COLO829 (cell line): Measurements from ENCODE around the gene TNFRSF19.

Experiments
- DNase-seq: peaks from one replicate; pipeline ENCODE4 v3.0.0; 2012; ENCODE audit warnings: low spot score

The TNFRSF19 gene

DNA sequence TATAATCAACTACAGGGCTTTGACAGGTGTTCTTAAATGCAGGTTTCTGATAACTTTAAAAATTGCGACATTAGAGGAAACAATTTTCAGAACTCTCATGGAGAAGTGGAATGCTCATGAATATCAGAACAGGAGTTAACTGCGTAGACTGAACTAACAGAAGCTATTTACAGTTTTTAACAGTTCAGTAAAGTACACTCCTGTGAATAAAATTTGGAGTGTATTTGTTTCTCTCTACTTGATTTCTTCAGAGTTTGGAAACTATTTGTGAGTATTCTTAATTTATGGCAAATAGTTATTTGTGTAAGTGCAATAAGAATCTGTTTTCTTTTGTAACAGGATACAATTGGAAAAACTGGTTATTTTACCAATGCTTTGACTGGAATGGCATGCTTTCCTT lies 114.4 kb downstream of the TNFRSF19 start:
- DNase-seq: no peak

GRCh38 chr13:23685416-23685815 lies 115.2 kb downstream of the TNFRSF19 start:
- DNase-seq: no peak

GRCh38 chr13:23686948-23687347 lies 116.7 kb downstream of the TNFRSF19 start:
- DNase-seq: no peak

DNA sequence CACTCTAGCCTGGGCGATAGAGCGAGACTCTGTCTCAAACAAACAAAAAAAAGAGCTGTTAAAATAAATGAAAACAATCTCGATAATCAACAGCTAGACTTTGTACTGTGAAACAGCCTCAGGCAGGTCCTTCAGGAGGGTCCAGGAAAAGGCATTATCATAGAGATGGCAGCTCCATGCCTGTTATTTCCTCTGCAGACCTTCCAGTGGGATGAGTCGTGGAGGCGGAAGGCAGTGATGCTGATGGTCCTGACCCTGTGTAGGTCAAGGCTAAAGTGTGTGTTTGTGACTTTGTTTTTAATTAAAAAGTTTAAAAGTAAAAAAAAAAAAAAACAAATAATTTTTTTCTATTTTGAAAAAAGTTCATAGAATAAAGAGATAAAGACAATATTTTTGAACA lies 117.4 kb downstream of the TNFRSF19 start:
- no peak for DNase-seq

DNA sequence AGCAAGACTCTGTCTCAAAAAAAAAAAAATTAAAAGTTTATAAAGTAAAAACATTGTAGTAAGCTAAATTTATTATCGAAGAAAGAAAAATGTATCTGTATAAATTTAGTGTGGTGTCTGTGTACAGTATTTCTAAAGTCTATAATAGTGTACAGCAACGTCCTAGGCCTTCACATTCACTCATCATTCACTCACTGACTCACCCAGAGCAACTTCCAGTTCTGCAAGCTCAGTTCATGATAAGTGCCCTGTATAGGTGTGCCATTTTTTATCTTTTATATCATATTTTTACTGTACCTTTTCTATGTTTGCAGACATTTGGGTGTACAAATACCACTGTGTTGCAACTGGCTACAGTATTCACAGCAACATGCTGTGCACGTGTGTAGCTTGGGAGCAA lies 118.1 kb downstream of the TNFRSF19 start:
- DNase-seq: no peak

- no peak for DNase-seq
These were observed 120.5 kb downstream of the TNFRSF19 start for GRCh38 chr13:23690668-23691067.

- DNase-seq: no peak
These were observed 122.6 kb downstream of the TNFRSF19 start for GRCh38 chr13:23692816-23693215.

DNA sequence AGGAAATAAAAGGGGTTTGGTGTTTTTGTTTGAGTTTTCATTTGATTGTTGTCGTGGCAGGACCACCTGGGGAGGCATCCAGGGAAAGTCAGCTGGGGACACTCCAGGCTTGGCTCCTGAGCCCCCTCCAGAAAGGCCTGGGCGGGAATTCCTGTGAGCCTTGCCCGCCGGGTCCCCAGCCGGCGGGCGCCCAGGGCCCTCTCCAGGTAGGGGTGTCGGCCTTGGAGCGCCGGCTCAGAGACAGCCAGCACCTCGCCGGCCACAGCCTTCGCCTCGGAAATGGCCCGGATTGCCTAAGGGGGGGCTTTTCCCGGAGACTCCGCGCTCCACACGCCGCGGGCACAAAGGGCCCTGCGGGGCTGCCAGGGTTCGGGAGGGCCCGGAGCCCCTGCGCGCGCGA lies 125.0 kb downstream of the TNFRSF19 start:
- no peak for DNase-seq

DNA sequence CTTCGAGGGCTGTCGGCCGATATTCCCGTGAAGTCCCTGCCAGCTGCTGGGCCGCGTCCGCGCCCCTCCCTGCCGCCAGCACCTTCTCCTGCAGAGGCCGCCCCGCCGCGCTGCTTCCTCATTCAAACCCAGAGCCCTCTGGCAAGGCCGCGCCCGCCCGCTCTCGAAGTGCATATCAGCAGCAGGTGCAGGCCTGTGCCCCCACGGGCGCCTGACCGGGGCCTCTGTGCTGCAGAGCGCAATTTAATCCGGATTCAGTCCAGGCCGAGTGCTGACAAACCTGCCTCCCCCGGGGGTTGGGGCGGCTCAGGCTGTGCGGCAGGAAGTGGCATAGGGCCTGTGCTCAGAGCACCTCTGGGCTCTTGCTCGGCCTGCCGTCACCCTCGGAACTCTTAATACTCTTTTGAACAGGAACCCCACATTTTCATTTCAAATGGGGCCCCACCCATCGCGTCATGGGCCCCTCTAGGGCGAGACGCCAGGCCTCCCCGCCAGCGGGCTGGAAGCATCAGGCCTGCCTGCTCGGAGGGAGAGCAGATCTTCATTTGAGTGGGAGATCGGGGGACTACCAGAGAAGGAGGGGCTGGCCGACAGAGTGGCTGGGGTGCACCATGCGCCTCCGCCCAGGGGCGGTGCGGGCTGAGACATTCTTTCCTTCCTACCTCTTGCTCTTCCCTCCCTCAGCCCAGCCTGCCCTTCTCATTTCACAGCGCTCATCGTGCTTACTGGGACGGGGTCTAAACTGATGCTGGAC lies 125.7 kb downstream of the TNFRSF19 start:
- DNase-seq: no peak

GRCh38 chr13:23696610-23697009 lies 126.4 kb downstream of the TNFRSF19 start:
- no peak for DNase-seq

DNA sequence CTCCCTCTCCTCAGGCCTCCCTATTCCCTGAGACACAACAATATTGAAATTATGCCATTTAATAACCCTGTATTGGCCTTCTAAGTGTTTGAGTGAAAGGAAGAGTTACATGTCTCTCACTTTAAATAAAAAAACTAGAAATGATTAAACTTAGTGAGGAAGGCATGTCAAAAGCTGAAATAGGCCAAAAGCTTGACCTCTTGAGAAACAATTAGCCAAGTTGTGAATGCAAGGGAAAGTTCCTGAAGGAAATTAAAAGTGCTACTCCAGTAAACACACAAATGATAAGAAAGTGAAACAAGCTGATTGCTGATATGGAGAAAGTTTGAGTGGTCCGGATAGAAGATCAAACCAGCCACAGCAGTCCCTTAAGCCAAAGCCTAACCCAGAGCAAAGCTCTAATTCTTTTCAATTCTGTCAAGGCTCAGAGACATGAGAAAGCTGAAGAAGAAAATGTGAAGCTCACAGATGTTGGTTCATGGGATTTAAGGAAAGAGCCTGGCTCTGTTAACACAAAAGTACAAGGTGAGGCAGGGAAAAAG lies 127.6 kb downstream of the TNFRSF19 start:
- no peak for DNase-seq

DNA sequence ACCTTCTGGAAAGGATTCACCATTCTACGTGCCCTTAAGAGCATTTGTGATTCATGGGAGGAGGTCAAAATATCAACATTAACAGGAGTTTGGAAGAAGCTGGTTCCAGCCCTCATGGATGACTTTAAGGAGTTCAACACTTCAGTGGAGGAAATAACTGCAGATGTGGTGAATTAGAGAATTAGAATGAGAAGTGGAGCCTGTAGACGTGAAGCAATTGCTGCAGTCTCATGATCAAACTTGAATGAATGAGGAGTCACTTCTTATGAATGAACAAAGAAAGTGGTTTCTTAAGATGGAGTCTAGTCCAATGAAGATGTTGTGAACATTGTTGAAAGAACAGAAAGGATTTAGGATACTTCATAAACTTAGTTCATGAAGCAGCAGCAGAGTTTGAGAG lies 129.1 kb downstream of the TNFRSF19 start:
- DNase-seq: no peak

GRCh38 chr13:23701186-23701585 lies 131.0 kb downstream of the TNFRSF19 start:
- DNase-seq: no peak

GRCh38 chr13:23701636-23702035 lies 131.4 kb downstream of the TNFRSF19 start:
- no peak for DNase-seq

DNA sequence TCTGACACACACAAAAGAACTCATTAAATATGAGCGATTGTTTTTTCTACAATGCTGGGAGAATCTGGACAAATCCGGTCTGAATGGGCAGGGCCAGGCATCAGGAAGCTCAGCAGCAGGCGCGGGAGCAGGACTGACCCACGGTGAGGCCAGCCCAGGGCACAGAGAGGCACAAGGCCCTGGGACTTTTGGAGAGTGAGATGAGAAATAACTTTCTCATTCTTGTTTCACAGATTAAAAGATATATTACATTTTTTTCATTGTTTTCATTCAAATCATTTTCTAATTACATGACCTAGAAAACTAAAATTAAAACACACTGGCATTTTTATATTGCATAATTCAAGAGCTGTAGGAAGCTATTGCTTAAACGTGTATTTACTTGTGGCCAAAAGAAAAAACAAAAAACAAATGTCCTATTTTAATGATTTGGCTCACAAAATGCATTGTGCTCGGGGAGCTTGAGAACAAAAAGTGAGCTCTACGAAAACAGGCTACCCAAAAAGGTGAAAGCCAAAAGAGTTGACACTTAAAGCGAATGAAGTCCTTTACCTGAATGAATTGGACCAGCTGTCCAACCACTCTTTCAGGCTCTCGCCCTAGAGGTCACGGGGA lies 133.1 kb downstream of the TNFRSF19 start:
- no peak for DNase-seq

GRCh38 chr13:23705583-23705982 lies 135.4 kb downstream of the TNFRSF19 start:
- peak; percentile 17 for DNase-seq

- no peak for DNase-seq
These were observed 137.5 kb downstream of the TNFRSF19 start for GRCh38 chr13:23707674-23708073.

DNA sequence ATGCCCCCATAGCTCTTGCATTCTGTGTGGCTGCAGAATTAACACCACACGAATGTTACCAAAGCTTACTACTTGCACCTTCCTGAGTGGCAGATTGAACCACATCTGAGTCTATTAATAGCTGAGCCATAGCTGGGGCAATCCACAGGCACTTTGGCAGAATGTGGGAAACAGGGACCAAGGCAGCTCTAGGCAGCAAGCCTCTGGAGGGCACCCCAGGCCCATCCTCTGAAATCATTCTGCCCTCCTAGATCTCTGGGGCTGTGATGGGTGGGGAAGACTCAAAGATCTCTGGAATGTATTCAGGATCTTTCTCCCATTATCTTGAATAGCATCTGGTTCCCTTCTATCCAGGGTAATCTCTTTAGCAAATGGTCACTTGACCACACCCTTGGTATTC lies 139.3 kb downstream of the TNFRSF19 start:
- DNase-seq: no peak

DNA sequence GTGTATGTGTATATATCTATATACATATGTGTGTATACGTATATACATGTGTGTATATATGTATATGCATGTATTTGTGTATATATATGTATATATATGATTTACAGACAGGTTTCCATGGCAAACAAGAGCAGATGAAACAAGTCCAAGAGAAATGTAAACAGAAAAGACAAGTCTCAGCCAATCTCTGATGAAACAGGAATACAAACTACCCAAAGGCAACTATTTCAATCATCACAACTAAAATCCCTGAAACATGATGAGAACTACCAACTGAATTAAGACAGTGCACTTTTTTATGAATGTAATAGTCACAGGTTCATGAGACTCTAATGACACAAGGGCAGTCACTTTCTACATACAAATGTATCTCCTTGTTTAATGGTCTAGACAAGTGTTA lies 140.2 kb downstream of the TNFRSF19 start:
- DNase-seq: no peak

- no peak for DNase-seq
These were observed 141.1 kb downstream of the TNFRSF19 start for GRCh38 chr13:23711355-23711754.

DNA sequence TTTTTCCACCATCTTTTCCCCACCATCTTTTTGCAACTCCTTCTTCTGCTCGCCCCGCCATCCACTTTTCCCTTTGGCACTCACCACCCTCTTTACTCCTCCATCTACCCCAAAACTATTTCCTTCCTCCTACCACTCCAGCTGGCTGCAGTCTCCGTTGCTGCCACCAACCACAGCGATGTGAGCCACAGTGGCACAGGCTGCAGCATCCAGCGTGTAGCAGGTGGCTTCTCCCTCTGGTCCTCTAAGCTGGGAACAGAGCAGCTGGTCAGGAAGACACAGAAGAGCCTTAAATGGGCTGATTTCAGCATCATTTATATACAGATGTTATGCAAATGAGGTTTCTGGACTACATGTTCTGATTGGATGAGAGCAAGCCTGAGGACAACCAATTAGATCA lies 144.5 kb downstream of the TNFRSF19 start:
- DNase-seq: no peak

GRCh38 chr13:23715092-23715761 lies 145.0 kb downstream of the TNFRSF19 start:
- DNase-seq: no peak

DNA sequence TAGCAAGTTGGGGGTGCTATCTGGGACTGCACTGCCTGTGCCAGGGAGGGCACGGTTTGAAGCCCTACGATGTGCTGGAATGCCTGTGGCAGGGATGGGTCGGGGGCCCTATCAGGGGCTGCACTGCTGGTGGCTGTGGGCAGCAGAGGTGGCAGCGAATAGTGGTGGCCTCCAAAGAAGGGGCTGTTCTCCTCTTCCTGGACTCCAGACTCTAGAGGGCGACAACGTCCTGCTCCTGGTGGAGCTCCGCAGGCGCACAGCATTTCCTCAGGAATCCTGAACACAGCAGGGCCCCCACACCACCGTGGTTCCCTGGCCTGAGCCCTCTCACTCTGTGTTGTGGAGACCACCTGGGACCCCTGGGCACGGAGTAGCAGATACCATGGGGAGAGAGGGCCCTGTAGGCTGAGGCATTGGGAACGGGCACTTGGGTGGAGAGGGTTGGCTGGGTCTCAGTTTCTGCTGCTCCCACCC lies 145.6 kb downstream of the TNFRSF19 start:
- peak; percentile 20 for DNase-seq
